ENCODE data around the gene KCTD8.

The KCTD8 gene

DNA sequence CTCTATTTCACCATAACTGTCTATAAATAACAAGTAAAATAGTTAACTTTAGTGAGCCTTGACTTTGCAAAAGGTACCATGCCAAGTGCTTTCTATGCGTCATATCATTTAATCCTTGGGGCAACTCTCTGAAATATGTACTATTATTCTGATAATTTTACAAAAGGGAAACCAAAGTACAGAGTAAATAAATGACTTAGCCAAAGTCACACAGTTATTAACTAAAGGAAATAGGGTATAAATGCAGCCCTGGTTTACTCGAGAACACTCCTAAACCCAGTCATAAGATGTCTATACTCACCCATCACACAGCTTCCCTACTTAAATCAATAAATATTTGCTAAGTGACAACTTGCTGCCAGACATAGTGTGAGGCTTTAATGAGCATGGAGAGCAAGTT, 14.4 kb downstream of the KCTD8 start (continued):
- TF ChIP-seq, protein P1, sequence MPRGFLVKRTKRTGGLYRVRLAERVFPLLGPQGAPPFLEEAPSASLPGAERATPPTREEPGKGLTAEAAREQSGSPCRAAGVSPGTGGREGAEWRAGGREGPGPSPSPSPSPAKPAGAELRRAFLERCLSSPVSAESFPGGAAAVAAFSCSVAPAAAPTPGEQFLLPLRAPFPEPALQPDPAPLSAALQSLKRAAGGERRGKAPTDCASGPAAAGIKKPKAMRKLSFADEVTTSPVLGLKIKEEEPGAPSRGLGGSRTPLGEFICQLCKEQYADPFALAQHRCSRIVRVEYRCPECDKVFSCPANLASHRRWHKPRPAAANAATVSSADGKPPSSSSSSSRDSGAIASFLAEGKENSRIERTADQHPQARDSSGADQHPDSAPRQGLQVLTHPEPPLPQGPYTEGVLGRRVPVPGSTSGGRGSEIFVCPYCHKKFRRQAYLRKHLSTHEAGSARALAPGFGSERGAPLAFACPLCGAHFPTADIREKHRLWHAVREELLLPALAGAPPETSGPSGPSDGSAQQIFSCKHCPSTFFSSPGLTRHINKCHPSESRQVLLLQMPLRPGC (tag by site-specific recombination; IDR thresholded peaks at IDR 0.05): no peak
- TF ChIP-seq ZNF169 (tag by site-specific recombination; IDR thresholded peaks at IDR 0.05): no peak

DNA sequence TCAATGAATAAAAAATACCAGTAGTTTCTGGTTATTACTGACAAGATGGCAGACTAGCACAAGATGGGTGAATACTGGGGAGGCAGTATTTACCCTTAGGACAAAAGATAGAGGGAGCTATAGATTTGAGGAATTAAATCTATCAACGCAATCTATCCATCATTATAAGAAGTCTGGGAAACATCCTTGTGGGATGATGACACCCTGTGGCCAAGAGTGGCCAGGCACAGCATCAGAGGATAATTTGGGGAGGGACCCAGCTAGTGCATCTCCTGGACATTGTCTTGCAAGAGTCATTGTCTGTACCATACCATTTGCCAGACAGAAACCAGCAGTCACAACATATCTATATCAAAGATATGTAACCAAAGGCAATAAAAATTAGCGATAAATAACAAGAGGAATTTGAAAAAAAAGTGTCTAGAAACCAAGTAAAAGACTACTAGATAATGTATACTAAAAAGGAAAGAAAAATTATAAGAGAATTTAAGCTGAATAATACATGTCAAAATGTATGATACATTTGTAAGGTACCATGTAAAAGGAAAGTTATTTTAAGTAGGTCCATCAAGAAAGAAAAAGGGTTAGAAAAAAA, 22.9 kb downstream of the KCTD8 start:
- H3K4me1 ChIP-seq (ENCODE audit: control insufficient read depth, insufficient read depth, low read length): no peaks in the 10 kb centered on the region
- no peak overlapping the region for H3K4me3 ChIP-seq (ENCODE audit: low read depth, low read length)
- POLR2A ChIA-PET: interaction anchor here (0.6 kb wide), 1 partner anchor 22 kb away, joined by 3 read pairs; no protein-coding TSS in a partner anchor
- CTCF ChIA-PET: interaction anchor here (0.7 to 1.5 kb wide), 7 partner anchors 9 to 1294 kb away, joined by 3 to 4 read pairs (median 3); partner anchors contain the start of gene KCTD8
- no peak overlapping the region for H3K27ac ChIP-seq (ENCODE audit: extremely low read depth, low read depth, low read length)
- TF ChIP-seq ZFP41 (tag by site-specific recombination; IDR thresholded peaks at IDR 0.05; ENCODE audit: borderline replicate concordance) (no peak), ZNF133 (tag by site-specific recombination; IDR thresholded peaks at IDR 0.05) (no peak), ZNF473 (tag by site-specific recombination; IDR thresholded peaks at IDR 0.05) (no peak), ZNF2 (tag by site-specific recombination; IDR thresholded peaks at IDR 0.05) (no peak), GLIS2 (tag by site-specific recombination; IDR thresholded peaks at IDR 0.05) (no peak), ZBTB1 (tag by site-specific recombination; IDR thresholded peaks at IDR 0.05) (no peak), KLF10 (tag by site-specific recombination; IDR thresholded peaks at IDR 0.05) (no peak)
- TF ChIP-seq, protein P2, sequence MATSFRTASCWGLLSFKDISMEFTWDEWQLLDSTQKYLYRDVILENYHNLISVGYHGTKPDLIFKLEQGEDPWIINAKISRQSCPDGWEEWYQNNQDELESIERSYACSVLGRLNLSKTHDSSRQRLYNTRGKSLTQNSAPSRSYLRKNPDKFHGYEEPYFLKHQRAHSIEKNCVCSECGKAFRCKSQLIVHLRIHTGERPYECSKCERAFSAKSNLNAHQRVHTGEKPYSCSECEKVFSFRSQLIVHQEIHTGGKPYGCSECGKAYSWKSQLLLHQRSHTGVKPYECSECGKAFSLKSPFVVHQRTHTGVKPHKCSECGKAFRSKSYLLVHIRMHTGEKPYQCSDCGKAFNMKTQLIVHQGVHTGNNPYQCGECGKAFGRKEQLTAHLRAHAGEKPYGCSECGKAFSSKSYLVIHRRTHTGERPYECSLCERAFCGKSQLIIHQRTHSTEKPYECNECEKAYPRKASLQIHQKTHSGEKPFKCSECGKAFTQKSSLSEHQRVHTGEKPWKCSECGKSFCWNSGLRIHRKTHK (tag by site-specific recombination; IDR thresholded peaks at IDR 0.05): no peak
- TF ChIP-seq, protein P3, sequence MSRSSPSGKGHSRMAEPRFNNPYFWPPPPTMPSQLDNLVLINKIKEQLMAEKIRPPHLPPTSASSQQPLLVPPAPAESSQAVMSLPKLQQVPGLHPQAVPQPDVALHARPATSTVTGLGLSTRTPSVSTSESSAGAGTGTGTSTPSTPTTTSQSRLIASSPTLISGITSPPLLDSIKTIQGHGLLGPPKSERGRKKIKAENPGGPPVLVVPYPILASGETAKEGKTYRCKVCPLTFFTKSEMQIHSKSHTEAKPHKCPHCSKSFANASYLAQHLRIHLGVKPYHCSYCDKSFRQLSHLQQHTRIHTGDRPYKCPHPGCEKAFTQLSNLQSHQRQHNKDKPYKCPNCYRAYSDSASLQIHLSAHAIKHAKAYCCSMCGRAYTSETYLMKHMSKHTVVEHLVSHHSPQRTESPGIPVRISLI (tag by site-specific recombination; IDR thresholded peaks at IDR 0.05): no peak
- no peaks in the 10 kb centered on the region for H3K9me3 ChIP-seq (ENCODE audit: control insufficient read depth, insufficient read depth, low read depth, low read length)
- H3K36me3 ChIP-seq (ENCODE audit: control insufficient read depth in 2 of 2, insufficient read depth in 1 of 2, low read length in 2 of 2): no peaks in the 10 kb centered on the region

DNA sequence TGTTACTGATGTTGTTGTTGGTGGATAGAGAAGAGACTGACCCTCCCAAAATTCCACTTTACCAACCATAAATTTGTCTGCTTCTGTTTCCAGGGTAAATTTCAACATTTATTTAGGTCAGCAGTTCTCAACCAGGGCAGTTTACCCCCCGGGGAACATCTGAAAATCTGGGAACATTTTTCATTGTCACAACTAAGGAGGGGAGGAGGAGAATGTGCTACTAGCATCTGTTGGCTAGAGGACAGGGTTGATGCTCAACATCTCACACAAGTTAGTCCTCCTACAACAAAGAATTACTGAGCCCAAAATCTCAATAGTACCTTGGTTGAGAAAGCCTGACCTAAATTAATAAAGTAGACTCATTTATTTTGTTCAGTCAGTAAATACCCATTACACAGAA, 25.7 kb downstream of the KCTD8 start:
- POLR2A ChIA-PET: no interaction called here

More for the DNA sequence above, 25.7 kb downstream of the KCTD8 start:
- H3K9me3 ChIP-seq (ENCODE audit: control insufficient read depth, insufficient read depth, low read depth, low read length): no peaks in the 10 kb centered on the region
- H3K4me3 ChIP-seq (ENCODE audit: low read depth, low read length): no peak overlapping the region
- CTCF ChIA-PET: interaction anchor here (1.6 kb wide), 1 partner anchor 645 kb away, joined by 3 read pairs; no protein-coding TSS in a partner anchor
- no peak for TF ChIP-seq ZNF529 (tag by site-specific recombination; IDR thresholded peaks at IDR 0.05; ENCODE audit: insufficient replicate concordance)
- no peak for TF ChIP-seq ZXDB (tag by site-specific recombination; IDR thresholded peaks at IDR 0.05)
- no peak for TF ChIP-seq ZNF701 (tag by site-specific recombination; IDR thresholded peaks at IDR 0.05)
- no peak for TF ChIP-seq ZBTB17 (tag by site-specific recombination; IDR thresholded peaks at IDR 0.05)
- TF ChIP-seq KLF9 (tag by site-specific recombination; IDR thresholded peaks at IDR 0.05; ENCODE audit: low read depth): no peak
- no peak for TF ChIP-seq ZNF169 (tag by site-specific recombination; IDR thresholded peaks at IDR 0.05)
- TF ChIP-seq ZNF239 (tag by site-specific recombination; IDR thresholded peaks at IDR 0.05): no peak
- TF ChIP-seq, protein P4, sequence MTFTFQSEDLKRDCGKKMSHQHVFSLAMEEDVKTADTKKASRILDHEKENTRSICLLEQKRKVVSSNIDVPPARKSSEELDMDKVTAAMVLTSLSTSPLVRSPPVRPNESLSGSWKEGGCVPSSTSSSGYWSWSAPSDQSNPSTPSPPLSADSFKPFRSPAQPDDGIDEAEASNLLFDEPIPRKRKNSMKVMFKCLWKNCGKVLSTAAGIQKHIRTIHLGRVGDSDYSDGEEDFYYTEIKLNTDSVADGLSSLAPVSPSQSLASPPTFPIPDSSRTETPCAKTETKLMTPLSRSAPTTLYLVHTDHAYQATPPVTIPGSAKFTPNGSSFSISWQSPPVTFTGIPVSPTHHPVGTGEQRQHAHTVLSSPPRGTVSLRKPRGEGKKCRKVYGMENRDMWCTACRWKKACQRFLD (tag by site-specific recombination; IDR thresholded peaks at IDR 0.05): no peak
- no peak for TF ChIP-seq YY2 (tag by site-specific recombination; IDR thresholded peaks at IDR 0.05)
- no peak for TF ChIP-seq ZNF558 (tag by site-specific recombination; IDR thresholded peaks at IDR 0.05)
- H3K27ac ChIP-seq (ENCODE audit: extremely low read depth, low read depth, low read length): no peak overlapping the region
- H3K36me3 ChIP-seq (ENCODE audit: control insufficient read depth in 2 of 2, insufficient read depth in 1 of 2, low read length in 2 of 2): no peaks in the 10 kb centered on the region
- H3K4me1 ChIP-seq (ENCODE audit: control insufficient read depth, insufficient read depth, low read length): no peaks in the 10 kb centered on the region

All from HEK293 (cell line).